COLO668 (cell line): ENCODE results near the gene HIF1A.
A peak's percentile ranks its signal among the peaks of the same experiment; 100 is the strongest.

Experiments used
- DNase-seq: peaks from one replicate; lab custom pipeline; 2025; ENCODE audit not compliant: unreplicated experiment; lab: John Stamatoyannopoulos, UW

The HIF1A gene

GRCh38 chr14:61672796-61673195 lies 22.5 kb upstream of the HIF1A start:
- peak; percentile 37 for DNase-seq

GRCh38 chr14:61673305-61673704 lies 22.0 kb upstream of the HIF1A start:
- DNase-seq = no peak

GRCh38 chr14:61675291-61675690 lies 20.0 kb upstream of the HIF1A start:
- no peak for DNase-seq

GRCh38 chr14:61677479-61677878 lies 17.8 kb upstream of the HIF1A start:
- no peak for DNase-seq

GRCh38 chr14:61678975-61679374 lies 16.3 kb upstream of the HIF1A start:
- no peak for DNase-seq

- DNase-seq = no peak
These were observed 13.9 kb upstream of the HIF1A start for GRCh38 chr14:61681413-61681812.

- no peak for DNase-seq
These were observed 12.2 kb upstream of the HIF1A start for GRCh38 chr14:61683108-61683507.

- DNase-seq = no peak
These were observed 5.3 kb upstream of the HIF1A start for GRCh38 chr14:61690039-61690438.

- DNase-seq = no peak
These were observed 4.3 kb upstream of the HIF1A start for GRCh38 chr14:61690982-61691381.

- DNase-seq = no peak
These were observed 3.8 kb upstream of the HIF1A start for GRCh38 chr14:61691495-61691894.

GRCh38 chr14:61694039-61694438 lies 1.3 kb upstream of the HIF1A start:
- no peak for DNase-seq

GRCh38 chr14:61695695-61696527 lies 598 bp downstream of the HIF1A start:
- peak; percentile 88 for DNase-seq

- no peak for DNase-seq
These were observed 1.5 kb downstream of the HIF1A start for GRCh38 chr14:61696753-61697318.

- no peak for DNase-seq
These were observed 3.1 kb downstream of the HIF1A start for GRCh38 chr14:61698206-61698980.

GRCh38 chr14:61699027-61699426 lies 3.7 kb downstream of the HIF1A start:
- no peak for DNase-seq

- DNase-seq = no peak
These were observed 5.0 kb downstream of the HIF1A start for GRCh38 chr14:61700104-61700886.

GRCh38 chr14:61701946-61702345 lies 6.6 kb downstream of the HIF1A start:
- DNase-seq = no peak

GRCh38 chr14:61703342-61704129 lies 8.2 kb downstream of the HIF1A start:
- no peak for DNase-seq

GRCh38 chr14:61704554-61704953 lies 9.2 kb downstream of the HIF1A start:
- no peak for DNase-seq

GRCh38 chr14:61705017-61705416 lies 9.7 kb downstream of the HIF1A start:
- DNase-seq = no peak
